HCT116 (cell line): ENCODE results near the gene BRD7.

Experiments used
- CTCF ChIP-seq, 3 experiments: fragments of 200-600 bp in 1 of 3; sonication (generic) in 1 of 3; IDR thresholded peaks in 2 of 3; conservative IDR thresholded peaks in 1 of 3; 2 replicates each; pipeline ENCODE4 v1.5.1; 2012 to 2017; ENCODE audit warnings: low read depth in 2 of 3, low read length in 2 of 3, antibody characterized with exemption in 1 of 3, borderline replicate concordance in 1 of 3, control low read depth in 1 of 3, mild to moderate bottlenecking in 1 of 3, mixed read lengths in 1 of 3, mixed run types in 1 of 3, moderate library complexity in 1 of 3; ENCODE audit not compliant: insufficient read depth in 1 of 3
- POLR2A ChIP-seq: IDR thresholded peaks from 2 replicates; pipeline ENCODE4 v1.7.0; 2011; ENCODE audit warnings: borderline replicate concordance; ENCODE audit not compliant: insufficient read depth, insufficient read length; ENCODE audit errors: extremely low read depth
- SP1 ChIP-seq: IDR thresholded peaks from 2 replicates; pipeline ENCODE4 v1.6.1; 2012; ENCODE audit warnings: low read depth

- no peak for TF ChIP-seq SP1
- TF ChIP-seq POLR2A, result no peak
- TF ChIP-seq CTCF (IDR thresholded peaks at IDR 0.05 in 2 of 3, conservative IDR thresholded peaks at IDR 0.05 in 1 of 3; ENCODE audit: borderline replicate concordance in 1 of 3, insufficient read depth in 1 of 3, low read depth in 2 of 3, low read length in 2 of 3), result no peak
Observed at GRCh38 chr16:50332599-50332998, 36.2 kb downstream of the BRD7 start.
